ENCODE results near the gene CCNQ.

CCNQ gene

DNA sequence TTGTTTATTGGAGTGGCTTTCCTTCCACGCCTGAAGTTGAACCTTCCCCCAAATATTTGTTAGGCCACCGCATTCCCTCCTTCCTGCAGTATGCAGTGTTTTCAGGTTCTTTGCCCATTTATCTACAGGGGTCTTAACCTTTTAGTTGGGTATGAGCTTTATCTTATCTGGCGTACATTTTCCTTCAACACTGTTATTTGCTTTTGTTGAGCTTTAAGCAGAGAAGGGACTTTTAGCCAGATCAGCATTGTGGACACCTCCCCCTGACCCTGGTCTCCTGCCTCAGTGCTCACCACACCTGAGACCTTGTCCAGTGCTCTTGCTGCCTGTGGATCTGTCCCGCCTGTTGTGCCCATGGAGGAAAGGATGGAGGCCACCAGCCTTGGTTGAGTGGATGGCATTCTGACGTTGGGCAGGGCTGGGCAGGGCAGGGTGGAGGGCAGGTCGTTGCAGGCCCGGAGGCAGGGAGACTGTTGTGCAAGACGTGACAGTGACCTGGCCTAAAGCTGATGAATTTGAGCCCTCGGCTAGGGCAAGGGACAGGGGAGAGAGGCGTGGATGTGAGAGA lies 47.1 kb upstream of the CCNQ start:
- no peak for ATAC-seq
- TF ChIP-seq RARB (CRISPR knock-in tag; IDR thresholded peaks at IDR 0.05) = no peak
- TF ChIP-seq, protein P1, sequence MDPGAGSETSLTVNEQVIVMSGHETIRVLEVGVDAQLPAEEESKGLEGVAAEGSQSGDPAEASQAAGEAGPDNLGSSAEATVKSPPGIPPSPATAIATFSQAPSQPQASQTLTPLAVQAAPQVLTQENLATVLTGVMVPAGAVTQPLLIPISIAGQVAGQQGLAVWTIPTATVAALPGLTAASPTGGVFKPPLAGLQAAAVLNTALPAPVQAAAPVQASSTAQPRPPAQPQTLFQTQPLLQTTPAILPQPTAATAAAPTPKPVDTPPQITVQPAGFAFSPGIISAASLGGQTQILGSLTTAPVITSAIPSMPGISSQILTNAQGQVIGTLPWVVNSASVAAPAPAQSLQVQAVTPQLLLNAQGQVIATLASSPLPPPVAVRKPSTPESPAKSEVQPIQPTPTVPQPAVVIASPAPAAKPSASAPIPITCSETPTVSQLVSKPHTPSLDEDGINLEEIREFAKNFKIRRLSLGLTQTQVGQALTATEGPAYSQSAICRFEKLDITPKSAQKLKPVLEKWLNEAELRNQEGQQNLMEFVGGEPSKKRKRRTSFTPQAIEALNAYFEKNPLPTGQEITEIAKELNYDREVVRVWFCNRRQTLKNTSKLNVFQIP (CRISPR knock-in tag; IDR thresholded peaks at IDR 0.05; ENCODE audit: borderline replicate concordance, low read depth) = no peak
- no peak for TF ChIP-seq GLIS3 (CRISPR knock-in tag; IDR thresholded peaks at IDR 0.05)
- TF ChIP-seq ZFP30 (CRISPR knock-in tag; IDR thresholded peaks at IDR 0.05) = no peak
- no peak for TF ChIP-seq SNAI2 (CRISPR knock-in tag; IDR thresholded peaks at IDR 0.05)
- TF ChIP-seq TOX (CRISPR knock-in tag; IDR thresholded peaks at IDR 0.05; ENCODE audit: borderline replicate concordance) = no peak
- TF ChIP-seq, protein P2, sequence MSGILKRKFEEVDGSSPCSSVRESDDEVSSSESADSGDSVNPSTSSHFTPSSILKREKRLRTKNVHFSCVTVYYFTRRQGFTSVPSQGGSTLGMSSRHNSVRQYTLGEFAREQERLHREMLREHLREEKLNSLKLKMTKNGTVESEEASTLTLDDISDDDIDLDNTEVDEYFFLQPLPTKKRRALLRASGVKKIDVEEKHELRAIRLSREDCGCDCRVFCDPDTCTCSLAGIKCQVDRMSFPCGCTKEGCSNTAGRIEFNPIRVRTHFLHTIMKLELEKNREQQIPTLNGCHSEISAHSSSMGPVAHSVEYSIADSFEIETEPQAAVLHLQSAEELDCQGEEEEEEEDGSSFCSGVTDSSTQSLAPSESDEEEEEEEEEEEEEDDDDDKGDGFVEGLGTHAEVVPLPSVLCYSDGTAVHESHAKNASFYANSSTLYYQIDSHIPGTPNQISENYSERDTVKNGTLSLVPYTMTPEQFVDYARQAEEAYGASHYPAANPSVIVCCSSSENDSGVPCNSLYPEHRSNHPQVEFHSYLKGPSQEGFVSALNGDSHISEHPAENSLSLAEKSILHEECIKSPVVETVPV (CRISPR knock-in tag; IDR thresholded peaks at IDR 0.05) = no peak
- no peak for TF ChIP-seq OSR1 (CRISPR knock-in tag; IDR thresholded peaks at IDR 0.05)
- TF ChIP-seq ZNF8 (CRISPR knock-in tag; IDR thresholded peaks at IDR 0.05) = no peak
- no peak for TF ChIP-seq BACH2 (CRISPR knock-in tag; IDR thresholded peaks at IDR 0.05; ENCODE audit: borderline replicate concordance)
- TF ChIP-seq CSDC2 (CRISPR knock-in tag; IDR thresholded peaks at IDR 0.05) = no peak
- TF ChIP-seq TSHZ2 (CRISPR knock-in tag; IDR thresholded peaks at IDR 0.05) = no peak
- TF ChIP-seq ISL1 (CRISPR knock-in tag; IDR thresholded peaks at IDR 0.05) = no peak
- no peak for TF ChIP-seq ARNTL (CRISPR knock-in tag; IDR thresholded peaks at IDR 0.05; ENCODE audit: borderline replicate concordance, low read depth)
- TF ChIP-seq, protein P3, sequence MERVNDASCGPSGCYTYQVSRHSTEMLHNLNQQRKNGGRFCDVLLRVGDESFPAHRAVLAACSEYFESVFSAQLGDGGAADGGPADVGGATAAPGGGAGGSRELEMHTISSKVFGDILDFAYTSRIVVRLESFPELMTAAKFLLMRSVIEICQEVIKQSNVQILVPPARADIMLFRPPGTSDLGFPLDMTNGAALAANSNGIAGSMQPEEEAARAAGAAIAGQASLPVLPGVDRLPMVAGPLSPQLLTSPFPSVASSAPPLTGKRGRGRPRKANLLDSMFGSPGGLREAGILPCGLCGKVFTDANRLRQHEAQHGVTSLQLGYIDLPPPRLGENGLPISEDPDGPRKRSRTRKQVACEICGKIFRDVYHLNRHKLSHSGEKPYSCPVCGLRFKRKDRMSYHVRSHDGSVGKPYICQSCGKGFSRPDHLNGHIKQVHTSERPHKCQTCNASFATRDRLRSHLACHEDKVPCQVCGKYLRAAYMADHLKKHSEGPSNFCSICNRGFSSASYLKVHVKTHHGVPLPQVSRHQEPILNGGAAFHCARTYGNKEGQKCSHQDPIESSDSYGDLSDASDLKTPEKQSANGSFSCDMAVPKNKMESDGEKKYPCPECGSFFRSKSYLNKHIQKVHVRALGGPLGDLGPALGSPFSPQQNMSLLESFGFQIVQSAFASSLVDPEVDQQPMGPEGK (CRISPR knock-in tag; IDR thresholded peaks at IDR 0.05; ENCODE audit: borderline replicate concordance) = no peak

DNA sequence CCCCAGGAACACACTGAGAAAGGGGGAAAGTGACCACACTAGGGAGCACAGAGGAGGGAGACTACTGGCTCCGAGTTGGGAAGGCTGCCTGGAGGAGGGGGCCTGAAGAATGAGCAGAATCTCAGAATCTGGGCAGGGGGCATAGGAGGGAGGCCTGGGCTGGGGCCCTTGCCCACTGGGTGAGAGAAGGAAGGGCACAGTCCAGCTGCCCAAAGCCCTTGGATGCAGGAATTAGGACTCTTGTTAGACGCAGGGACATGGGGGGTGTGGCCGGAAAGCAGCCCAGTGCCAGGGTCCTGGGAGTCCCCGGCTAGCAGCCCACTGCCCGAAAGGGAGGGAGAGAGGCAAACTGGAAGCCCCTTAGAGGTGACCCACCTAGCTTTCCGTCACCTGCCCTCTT lies 46.2 kb upstream of the CCNQ start:
- ATAC-seq = no peak
- TF ChIP-seq ISL1 (CRISPR knock-in tag; IDR thresholded peaks at IDR 0.05) (no peak), ZNF565 (CRISPR knock-in tag; conservative IDR thresholded peaks at IDR 0.05; ENCODE audit: low read depth) (no peak), ZNF70 (CRISPR knock-in tag; IDR thresholded peaks at IDR 0.05) (no peak), OSR1 (CRISPR knock-in tag; IDR thresholded peaks at IDR 0.05) (no peak), ZFP30 (CRISPR knock-in tag; IDR thresholded peaks at IDR 0.05) (no peak), ZNF8 (CRISPR knock-in tag; IDR thresholded peaks at IDR 0.05) (no peak), CSDC2 (CRISPR knock-in tag; IDR thresholded peaks at IDR 0.05) (no peak), SNAI2 (CRISPR knock-in tag; IDR thresholded peaks at IDR 0.05) (no peak), TCF4 (CRISPR knock-in tag; IDR thresholded peaks at IDR 0.05; ENCODE audit: borderline replicate concordance) (no peak), PPARA (CRISPR knock-in tag; IDR thresholded peaks at IDR 0.05; ENCODE audit: borderline replicate concordance) (no peak), ZC3H10 (CRISPR knock-in tag; IDR thresholded peaks at IDR 0.05) (no peak)
- TF ChIP-seq, protein P2 (CRISPR knock-in tag; IDR thresholded peaks at IDR 0.05) = no peak
- TF ChIP-seq, protein P4, sequence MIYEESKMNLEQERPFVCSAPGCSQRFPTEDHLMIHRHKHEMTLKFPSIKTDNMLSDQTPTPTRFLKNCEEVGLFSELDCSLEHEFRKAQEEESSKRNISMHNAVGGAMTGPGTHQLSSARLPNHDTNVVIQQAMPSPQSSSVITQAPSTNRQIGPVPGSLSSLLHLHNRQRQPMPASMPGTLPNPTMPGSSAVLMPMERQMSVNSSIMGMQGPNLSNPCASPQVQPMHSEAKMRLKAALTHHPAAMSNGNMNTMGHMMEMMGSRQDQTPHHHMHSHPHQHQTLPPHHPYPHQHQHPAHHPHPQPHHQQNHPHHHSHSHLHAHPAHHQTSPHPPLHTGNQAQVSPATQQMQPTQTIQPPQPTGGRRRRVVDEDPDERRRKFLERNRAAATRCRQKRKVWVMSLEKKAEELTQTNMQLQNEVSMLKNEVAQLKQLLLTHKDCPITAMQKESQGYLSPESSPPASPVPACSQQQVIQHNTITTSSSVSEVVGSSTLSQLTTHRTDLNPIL (CRISPR knock-in tag; IDR thresholded peaks at IDR 0.05; ENCODE audit: low read depth) = no peak
- TF ChIP-seq, protein P1 (CRISPR knock-in tag; IDR thresholded peaks at IDR 0.05; ENCODE audit: borderline replicate concordance, low read depth) = no peak
